ENCODE results near the gene PRKCB. TPM values are rescaled to one million over a fixed set of nuclear protein-coding genes. Genes with fewer than 3 reads are reported as not detected.

Gene PRKCB
- total RNA-seq, 6 donors from 2014 or later = 9.6 to 28.0 (median 13.9) TPM

DNA sequence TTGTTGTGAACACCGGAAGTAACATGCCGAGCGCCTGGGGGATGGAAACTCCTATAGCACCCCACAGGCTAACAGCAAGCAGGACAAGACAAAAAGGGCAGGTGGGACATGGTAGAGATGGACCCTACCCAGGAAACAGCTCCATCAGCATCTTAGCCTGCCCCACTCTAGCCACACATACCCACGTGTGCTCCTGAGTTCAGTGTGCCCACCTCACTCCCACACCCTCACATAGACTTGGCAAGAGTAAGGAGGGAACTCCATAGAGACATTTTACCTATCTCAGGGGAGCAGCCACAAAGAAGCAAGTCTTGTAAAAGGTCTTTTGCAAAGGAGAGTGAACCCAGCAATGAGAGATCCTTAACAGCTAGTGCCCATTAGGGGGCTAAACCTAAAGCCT, 382.5 kb downstream of the PRKCB start:
- H3K9me3 ChIP-seq = no peaks in the 10 kb centered on the region
- TF ChIP-seq POLR2AphosphoS5 (IDR thresholded peaks at IDR 0.05) (no peak), EP300 (IDR thresholded peaks at IDR 0.05) (no peak), POLR2A (IDR thresholded peaks at IDR 0.05) (no peak)
- TF ChIP-seq, protein P1, sequence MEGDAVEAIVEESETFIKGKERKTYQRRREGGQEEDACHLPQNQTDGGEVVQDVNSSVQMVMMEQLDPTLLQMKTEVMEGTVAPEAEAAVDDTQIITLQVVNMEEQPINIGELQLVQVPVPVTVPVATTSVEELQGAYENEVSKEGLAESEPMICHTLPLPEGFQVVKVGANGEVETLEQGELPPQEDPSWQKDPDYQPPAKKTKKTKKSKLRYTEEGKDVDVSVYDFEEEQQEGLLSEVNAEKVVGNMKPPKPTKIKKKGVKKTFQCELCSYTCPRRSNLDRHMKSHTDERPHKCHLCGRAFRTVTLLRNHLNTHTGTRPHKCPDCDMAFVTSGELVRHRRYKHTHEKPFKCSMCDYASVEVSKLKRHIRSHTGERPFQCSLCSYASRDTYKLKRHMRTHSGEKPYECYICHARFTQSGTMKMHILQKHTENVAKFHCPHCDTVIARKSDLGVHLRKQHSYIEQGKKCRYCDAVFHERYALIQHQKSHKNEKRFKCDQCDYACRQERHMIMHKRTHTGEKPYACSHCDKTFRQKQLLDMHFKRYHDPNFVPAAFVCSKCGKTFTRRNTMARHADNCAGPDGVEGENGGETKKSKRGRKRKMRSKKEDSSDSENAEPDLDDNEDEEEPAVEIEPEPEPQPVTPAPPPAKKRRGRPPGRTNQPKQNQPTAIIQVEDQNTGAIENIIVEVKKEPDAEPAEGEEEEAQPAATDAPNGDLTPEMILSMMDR (IDR thresholded peaks at IDR 0.05) = no peak
- H3K4me3 ChIP-seq = no peak overlapping the region
- ATAC-seq (ENCODE audit: low FRiP score in 2 of 2) = no peak
- H3K4me1 ChIP-seq = no peaks in the 10 kb centered on the region
- no peak overlapping the region for H3K27ac ChIP-seq
- no peak for DNase-seq
- no peaks in the 10 kb centered on the region for H3K27me3 ChIP-seq
- H3K36me3 ChIP-seq = no peaks in the 10 kb centered on the region
- 89 to 93% methylated on average over 4 of the region's 4 CpGs for WGBS, 2 donors

- DNase-seq (no peak), ATAC-seq (ENCODE audit: low FRiP score in 2 of 2) (no peak)
- TF ChIP-seq POLR2AphosphoS5 (IDR thresholded peaks at IDR 0.05) (no peak), EP300 (IDR thresholded peaks at IDR 0.05) (no peak), POLR2A (IDR thresholded peaks at IDR 0.05) (no peak)
- H3K4me3 ChIP-seq = no peak overlapping the region
- H3K27ac ChIP-seq = no peak overlapping the region
- H3K9me3 ChIP-seq = no peaks in the 10 kb centered on the region
- no peaks in the 10 kb centered on the region for H3K4me1 ChIP-seq
- H3K36me3 ChIP-seq = no peaks in the 10 kb centered on the region
- 91 to 96% methylated on average over 2 of the region's 2 CpGs for WGBS, 2 donors
- no peaks in the 10 kb centered on the region for H3K27me3 ChIP-seq
Observed at GRCh38 chr16:24221219-24221618, 385.4 kb downstream of the PRKCB start.

GRCh38 chr16:24228514-24228913, 392.7 kb downstream of the PRKCB start:
- Histone ChIP-seq H3K27me3 (no peaks in the 10 kb centered on the region), H3K27ac (no peak overlapping the region), H3K36me3 (no peaks in the 10 kb centered on the region), H3K4me1 (no peaks in the 10 kb centered on the region), H3K9me3 (no peaks in the 10 kb centered on the region), H3K4me3 (no peak overlapping the region)
- no peak for TF ChIP-seq POLR2A (IDR thresholded peaks at IDR 0.05)
- TF ChIP-seq EP300 (IDR thresholded peaks at IDR 0.05) = no peak
- TF ChIP-seq POLR2AphosphoS5 (IDR thresholded peaks at IDR 0.05) = no peak
- TF ChIP-seq, protein P1 (IDR thresholded peaks at IDR 0.05) = no peak
- ATAC-seq (ENCODE audit: low FRiP score in 2 of 2) = no peak
- WGBS, 2 donors = 91 to 93% methylated on average over 7 of the region's 7 CpGs
- DNase-seq = no peak

GRCh38 chr16:24232936-24233335, 397.2 kb downstream of the PRKCB start:
- ATAC-seq (ENCODE audit: low FRiP score in 2 of 2) = no peak
- no peak for DNase-seq
- H3K4me3 ChIP-seq = no peak overlapping the region
- no peaks in the 10 kb centered on the region for H3K4me1 ChIP-seq
- TF ChIP-seq POLR2AphosphoS5 (IDR thresholded peaks at IDR 0.05) = no peak
- TF ChIP-seq, protein P1 (IDR thresholded peaks at IDR 0.05) = no peak
- no peak for TF ChIP-seq POLR2A (IDR thresholded peaks at IDR 0.05)
- no peak for TF ChIP-seq EP300 (IDR thresholded peaks at IDR 0.05)
- H3K36me3 ChIP-seq = no peaks in the 10 kb centered on the region
- peaks cover 0 to 8% (median 4%) of the 10 kb centered on the region in 4 donors for H3K9me3 ChIP-seq
- no peaks in the 10 kb centered on the region for H3K27me3 ChIP-seq
- WGBS, 2 donors = 86 to 88% methylated on average over 2 of the region's 2 CpGs
- no peak overlapping the region for H3K27ac ChIP-seq

DNA sequence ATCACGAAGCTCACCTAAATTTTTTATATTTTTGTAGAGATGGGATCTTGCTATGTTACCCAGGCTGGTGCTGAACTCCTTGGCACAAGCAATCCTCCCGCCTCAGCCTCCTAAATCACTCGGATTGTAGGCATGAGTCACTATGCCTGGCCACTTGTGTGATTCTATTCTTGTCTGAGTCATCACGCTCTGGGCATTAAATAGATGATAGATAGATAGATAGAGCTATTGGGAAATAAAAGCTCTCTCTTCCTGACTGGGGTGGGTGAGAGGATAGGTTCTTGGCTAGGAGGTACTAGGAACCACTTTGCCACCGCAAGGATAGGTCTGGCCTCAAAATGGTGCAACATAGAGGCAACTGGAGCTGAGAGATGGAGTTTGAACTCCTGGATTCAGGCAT, 399.0 kb downstream of the PRKCB start:
- no peaks in the 10 kb centered on the region for H3K36me3 ChIP-seq
- H3K9me3 ChIP-seq = peaks cover 0 to 10% (median 4%) of the 10 kb centered on the region in 4 donors
- H3K27ac ChIP-seq = no peak overlapping the region
- H3K4me3 ChIP-seq = no peak overlapping the region
- no peaks in the 10 kb centered on the region for H3K4me1 ChIP-seq
- DNase-seq (no peak), ATAC-seq (ENCODE audit: low FRiP score in 2 of 2) (no peak)
- WGBS, 2 donors = 78 to 84% methylated on average over 5 of the region's 5 CpGs
- H3K27me3 ChIP-seq = no peaks in the 10 kb centered on the region
- TF ChIP-seq EP300 (IDR thresholded peaks at IDR 0.05) = no peak
- TF ChIP-seq, protein P1 (IDR thresholded peaks at IDR 0.05) = no peak
- TF ChIP-seq POLR2AphosphoS5 (IDR thresholded peaks at IDR 0.05) = no peak
- no peak for TF ChIP-seq POLR2A (IDR thresholded peaks at IDR 0.05)

Measured in upper lobe of left lung (tissue), 6 donors.